ENCODE measurements around the gene RPH3AL. TPM values are rescaled to one million over a fixed set of nuclear protein-coding genes. Genes with fewer than 3 reads are reported as not detected.

Gene RPH3AL
- total RNA-seq, 1 experiment from 2014 or later: 3.0 TPM

DNA sequence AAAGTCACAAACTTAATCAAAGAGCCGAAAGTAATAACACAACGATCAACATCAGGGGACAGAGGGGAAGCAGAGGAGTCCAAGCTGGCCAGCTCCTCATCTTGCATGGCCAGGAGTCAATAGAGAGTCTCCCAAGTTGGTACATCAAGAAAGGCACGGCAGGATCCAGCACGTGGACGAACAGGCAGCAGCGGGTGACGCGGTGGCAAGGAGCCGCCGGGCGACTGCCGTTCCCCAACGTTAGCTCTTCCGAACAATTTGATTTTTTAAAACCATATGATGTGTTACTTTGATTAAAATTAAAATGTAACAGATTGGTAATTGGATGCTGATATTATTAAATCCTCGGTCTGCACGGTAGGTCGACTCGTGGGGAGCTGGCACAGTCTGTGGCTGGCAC, 89.3 kb downstream of the RPH3AL start:
- Histone ChIP-seq H3K27me3 (ENCODE audit: insufficient read depth, low read length) (no peaks in the 10 kb centered on the region), H2BK120ac (ENCODE audit: low read depth, low read length, poor library complexity, severe bottlenecking) (no peak overlapping the region), H3K4ac (ENCODE audit: low read depth, low read length) (no peak overlapping the region), H3K14ac (ENCODE audit: insufficient read depth, low read length) (no peak overlapping the region), H3K79me2 (ENCODE audit: insufficient read depth, low read length) (no peaks in the 10 kb centered on the region), H2AFZ (ENCODE audit: low read length) (no peak overlapping the region), H3K23ac (ENCODE audit: insufficient read length, low read depth, low read length) (no peak overlapping the region), H2BK5ac (ENCODE audit: insufficient read length, low read length) (no peak overlapping the region), H4K8ac (replicated peaks; ENCODE audit: insufficient read length, low read depth, low read length) (no peak overlapping the region), H4K5ac (ENCODE audit: insufficient read length, low read depth, low read length) (no peak overlapping the region), H3K9ac (ENCODE audit: extremely low read depth, insufficient read length, low read length) (no peak overlapping the region), H4K20me1 (ENCODE audit: control insufficient read depth, insufficient read depth, insufficient read length) (no peaks in the 10 kb centered on the region), H4K91ac (ENCODE audit: insufficient read length, low read depth, low read length) (no peak overlapping the region), H3K9me3 (ENCODE audit: control insufficient read depth, low read depth, low read length) (no peaks in the 10 kb centered on the region), H3K18ac (ENCODE audit: insufficient read length, low read depth, low read length) (no peak overlapping the region), H3K4me1 (ENCODE audit: insufficient read depth, low read length) (peaks cover 10% of the 10 kb centered on the region), H3K79me1 (ENCODE audit: insufficient read depth, low read depth, low read length, poor library complexity, severe bottlenecking) (no peaks in the 10 kb centered on the region), H3T11ph (ENCODE audit: low read length) (no peak overlapping the region), H2BK12ac (ENCODE audit: insufficient read length, low read depth, low read length) (no peak overlapping the region), H3K27ac (ENCODE audit: insufficient read length, low read depth, low read length) (no peak overlapping the region), H3K4me2 (ENCODE audit: insufficient read depth, insufficient read length, low read length) (no peak overlapping the region), H2BK15ac (ENCODE audit: low read depth, low read length) (no peak overlapping the region), H2BK20ac (ENCODE audit: low read depth, low read length, poor library complexity, severe bottlenecking) (no peak overlapping the region), H2AK5ac (ENCODE audit: insufficient read length, low read length) (no peak overlapping the region), H3K23me2 (ENCODE audit: insufficient read length, low read depth, low read length, poor library complexity, severe bottlenecking) (no peaks in the 10 kb centered on the region), H3K56ac (ENCODE audit: insufficient read length, low read depth, low read length) (no peak overlapping the region)
- Mint-ChIP-seq H3K27ac (no peak overlapping the region; a peak in 1 of 7 replicates), H3K36me3 (ENCODE audit: insufficient read depth in 1 of 3, low read depth in 3 of 3) (peaks cover 16 to 30% (median 25%) of the 10 kb centered on the region in 3 experiments), H3K4me3 (no peak overlapping the region), H3K27me3 (ENCODE audit: low read depth) (peaks cover 41% of the 10 kb centered on the region), H3K9me3 (peaks cover 22 to 36% of the 10 kb centered on the region in 2 experiments), H3K4me1 (peaks cover 34 to 36% of the 10 kb centered on the region in 2 experiments)
- DNase-seq: no peak
- TF ChIP-seq, protein P1, sequence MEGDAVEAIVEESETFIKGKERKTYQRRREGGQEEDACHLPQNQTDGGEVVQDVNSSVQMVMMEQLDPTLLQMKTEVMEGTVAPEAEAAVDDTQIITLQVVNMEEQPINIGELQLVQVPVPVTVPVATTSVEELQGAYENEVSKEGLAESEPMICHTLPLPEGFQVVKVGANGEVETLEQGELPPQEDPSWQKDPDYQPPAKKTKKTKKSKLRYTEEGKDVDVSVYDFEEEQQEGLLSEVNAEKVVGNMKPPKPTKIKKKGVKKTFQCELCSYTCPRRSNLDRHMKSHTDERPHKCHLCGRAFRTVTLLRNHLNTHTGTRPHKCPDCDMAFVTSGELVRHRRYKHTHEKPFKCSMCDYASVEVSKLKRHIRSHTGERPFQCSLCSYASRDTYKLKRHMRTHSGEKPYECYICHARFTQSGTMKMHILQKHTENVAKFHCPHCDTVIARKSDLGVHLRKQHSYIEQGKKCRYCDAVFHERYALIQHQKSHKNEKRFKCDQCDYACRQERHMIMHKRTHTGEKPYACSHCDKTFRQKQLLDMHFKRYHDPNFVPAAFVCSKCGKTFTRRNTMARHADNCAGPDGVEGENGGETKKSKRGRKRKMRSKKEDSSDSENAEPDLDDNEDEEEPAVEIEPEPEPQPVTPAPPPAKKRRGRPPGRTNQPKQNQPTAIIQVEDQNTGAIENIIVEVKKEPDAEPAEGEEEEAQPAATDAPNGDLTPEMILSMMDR (conservative IDR thresholded peaks at IDR 0.05): no peak
- no CpG with 5 or more reads among the region's 18 CpGs for WGBS (ENCODE audit: extremely low coverage, insufficient read length, low lambda C conversion rate)

Measured in H9 (cell line).